Loucy (cell line): Measurements from ENCODE around the gene TTLL9.

ENCODE experiments used
- H2AFZ ChIP-seq: fragments of 200-600 bp; sonication (generic); 2 replicates; pipeline ENCODE4 v1.6.0; 2016; ENCODE audit warnings: antibody characterized with exemption, mild to moderate bottlenecking, low read length, moderate library complexity
- H3F3A ChIP-seq: fragments of 200-600 bp; 2 replicates; pipeline ENCODE4 v1.6.0; 2016; ENCODE audit warnings: antibody characterized with exemption, low read depth, mild to moderate bottlenecking
- H3K27me3 ChIP-seq: fragments of 200-600 bp; sonication (generic); 2 replicates; pipeline ENCODE4 v1.6.1; 2014; ENCODE audit warnings: low read length, mild to moderate bottlenecking; ENCODE audit not compliant: insufficient read depth, poor library complexity, severe bottlenecking
- H3K36me3 ChIP-seq: fragments of 200-600 bp; sonication (generic); 2 replicates; pipeline ENCODE4 v1.6.1; 2016; ENCODE audit warnings: low read length; ENCODE audit not compliant: insufficient read depth
- H3K4me1 ChIP-seq: fragments of 200-600 bp; sonication (generic); 2 replicates; pipeline ENCODE4 v1.5.1; 2014; ENCODE audit warnings: low read length, mild to moderate bottlenecking; ENCODE audit not compliant: insufficient read depth, poor library complexity, severe bottlenecking
- H3K4me2 ChIP-seq: fragments of 200-600 bp; sonication (generic); 2 replicates; pipeline ENCODE4 v1.6.0; 2014; ENCODE audit warnings: antibody characterized with exemption, low read length, low read depth, mild to moderate bottlenecking; ENCODE audit not compliant: poor library complexity, severe bottlenecking
- H3K4me3 ChIP-seq: fragments of 200-600 bp; sonication (generic); 2 replicates; pipeline ENCODE4 v1.5.1; 2014; ENCODE audit warnings: low read length, mild to moderate bottlenecking, mixed read lengths; ENCODE audit not compliant: poor library complexity, severe bottlenecking
- H3K79me2 ChIP-seq: fragments of 200-600 bp; sonication (generic); 2 replicates; pipeline ENCODE4 v1.6.1; 2014; ENCODE audit warnings: low read length; ENCODE audit not compliant: insufficient read depth
- H3K9ac ChIP-seq: fragments of 200-600 bp; sonication (generic); 2 replicates; pipeline ENCODE4 v1.6.0; 2014; ENCODE audit warnings: mild to moderate bottlenecking, low read depth, low read length, moderate library complexity; ENCODE audit not compliant: poor library complexity, severe bottlenecking
- H3K9me2 ChIP-seq: fragments of 200-600 bp; sonication (generic); replicated peaks from 2 replicates; pipeline ENCODE4 v1.6.1; 2016; ENCODE audit warnings: low read depth, low read length, mixed read lengths
- H3K9me3 ChIP-seq: fragments of 200-600 bp; sonication (generic); 2 replicates; pipeline ENCODE4 v1.6.1; 2014; ENCODE audit warnings: mild to moderate bottlenecking, antibody characterized with exemption, low read length, low read depth; ENCODE audit not compliant: insufficient read depth
- H4K20me1 ChIP-seq: fragments of 200-600 bp; sonication (generic); 2 replicates; pipeline ENCODE4 v1.6.0; 2014; ENCODE audit warnings: antibody characterized with exemption, low read length, mild to moderate bottlenecking; ENCODE audit not compliant: insufficient read depth, poor library complexity, severe bottlenecking
- EZH2phosphoT487 ChIP-seq: fragments of 200-600 bp; IDR thresholded peaks from 2 replicates; pipeline ENCODE4 v1.6.1; 2018; ENCODE audit warnings: antibody characterized with exemption, mild to moderate bottlenecking, moderate library complexity, borderline replicate concordance
- TF ChIP-seq, protein P1 (sequence below): fragments of 200-600 bp; sonication (generic); conservative IDR thresholded peaks from 2 replicates; pipeline ENCODE4 v1.5.1; 2014; ENCODE audit warnings: mild to moderate bottlenecking, antibody characterized with exemption, low read length

The TTLL9 gene

DNA sequence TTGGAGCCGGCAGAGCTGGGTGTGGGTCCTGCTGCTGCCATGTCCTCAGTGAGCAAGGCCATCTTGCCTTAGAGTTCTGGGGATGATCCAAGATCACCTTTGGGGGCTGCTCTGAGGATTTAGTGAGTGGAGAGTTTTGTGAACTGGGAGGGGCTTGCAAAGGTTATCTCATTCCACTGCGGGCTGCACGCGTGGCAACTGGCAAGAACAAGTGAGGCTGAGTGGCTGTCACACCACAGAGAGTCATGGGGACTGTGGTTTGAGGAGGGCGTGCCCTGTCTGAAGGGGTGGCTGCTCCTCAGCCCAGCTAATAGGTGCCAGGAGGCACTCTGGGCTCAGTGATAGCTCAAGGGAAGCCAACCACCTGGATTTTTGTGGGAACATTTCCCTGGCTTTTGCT, 37.6 kb downstream of the TTLL9 start:
- H3K27me3 ChIP-seq = no peaks in the 10 kb centered on the region
- H3K36me3 ChIP-seq = no peaks in the 10 kb centered on the region
- H3K4me3 ChIP-seq = no peak overlapping the region
- H4K20me1 ChIP-seq = no peaks in the 10 kb centered on the region
- no peak overlapping the region for H3K4me2 ChIP-seq
- H3K4me1 ChIP-seq = no peaks in the 10 kb centered on the region
- no peaks in the 10 kb centered on the region for H3F3A ChIP-seq
- no peaks in the 10 kb centered on the region for H3K9me3 ChIP-seq
- H3K9me2 ChIP-seq = no peaks in the 10 kb centered on the region
- no peaks in the 10 kb centered on the region for H3K79me2 ChIP-seq
- H3K9ac ChIP-seq = no peak overlapping the region
- TF ChIP-seq, protein P1, sequence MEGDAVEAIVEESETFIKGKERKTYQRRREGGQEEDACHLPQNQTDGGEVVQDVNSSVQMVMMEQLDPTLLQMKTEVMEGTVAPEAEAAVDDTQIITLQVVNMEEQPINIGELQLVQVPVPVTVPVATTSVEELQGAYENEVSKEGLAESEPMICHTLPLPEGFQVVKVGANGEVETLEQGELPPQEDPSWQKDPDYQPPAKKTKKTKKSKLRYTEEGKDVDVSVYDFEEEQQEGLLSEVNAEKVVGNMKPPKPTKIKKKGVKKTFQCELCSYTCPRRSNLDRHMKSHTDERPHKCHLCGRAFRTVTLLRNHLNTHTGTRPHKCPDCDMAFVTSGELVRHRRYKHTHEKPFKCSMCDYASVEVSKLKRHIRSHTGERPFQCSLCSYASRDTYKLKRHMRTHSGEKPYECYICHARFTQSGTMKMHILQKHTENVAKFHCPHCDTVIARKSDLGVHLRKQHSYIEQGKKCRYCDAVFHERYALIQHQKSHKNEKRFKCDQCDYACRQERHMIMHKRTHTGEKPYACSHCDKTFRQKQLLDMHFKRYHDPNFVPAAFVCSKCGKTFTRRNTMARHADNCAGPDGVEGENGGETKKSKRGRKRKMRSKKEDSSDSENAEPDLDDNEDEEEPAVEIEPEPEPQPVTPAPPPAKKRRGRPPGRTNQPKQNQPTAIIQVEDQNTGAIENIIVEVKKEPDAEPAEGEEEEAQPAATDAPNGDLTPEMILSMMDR = no peak
- no peak for TF ChIP-seq EZH2phosphoT487
- peak overlapping the region; percentile 36; the same call in 1 of the 2 replicates for H2AFZ ChIP-seq

DNA sequence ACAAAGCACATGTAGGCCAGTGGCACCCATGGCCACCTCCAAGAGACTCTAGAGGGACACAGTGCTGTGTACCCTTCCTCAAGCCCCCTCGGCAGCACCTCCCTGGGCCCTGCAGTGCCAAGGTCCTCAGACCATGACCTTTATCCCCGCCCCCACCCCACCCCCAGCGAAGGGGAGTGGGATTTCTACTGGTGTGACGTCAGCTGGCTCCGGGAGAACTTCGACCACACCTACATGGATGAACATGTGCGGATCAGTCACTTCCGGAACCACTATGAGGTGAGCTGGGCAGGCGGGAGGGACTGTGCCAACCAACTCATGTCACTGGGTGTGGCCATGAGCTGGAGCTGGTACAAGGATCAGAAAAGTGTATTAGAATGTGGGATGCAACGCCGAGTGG, 38.0 kb downstream of the TTLL9 start:
- H3K4me1 ChIP-seq = no peaks in the 10 kb centered on the region
- no peaks in the 10 kb centered on the region for H3F3A ChIP-seq
- no peaks in the 10 kb centered on the region for H3K27me3 ChIP-seq
- no peaks in the 10 kb centered on the region for H3K9me2 ChIP-seq
- H3K36me3 ChIP-seq = no peaks in the 10 kb centered on the region
- H4K20me1 ChIP-seq = no peaks in the 10 kb centered on the region
- H3K4me2 ChIP-seq = no peak overlapping the region
- no peak overlapping the region for H2AFZ ChIP-seq
- H3K79me2 ChIP-seq = no peaks in the 10 kb centered on the region
- H3K9ac ChIP-seq = no peak overlapping the region
- TF ChIP-seq, protein P1 = no peak
- no peak for TF ChIP-seq EZH2phosphoT487
- H3K9me3 ChIP-seq = no peaks in the 10 kb centered on the region
- H3K4me3 ChIP-seq = no peak overlapping the region

DNA sequence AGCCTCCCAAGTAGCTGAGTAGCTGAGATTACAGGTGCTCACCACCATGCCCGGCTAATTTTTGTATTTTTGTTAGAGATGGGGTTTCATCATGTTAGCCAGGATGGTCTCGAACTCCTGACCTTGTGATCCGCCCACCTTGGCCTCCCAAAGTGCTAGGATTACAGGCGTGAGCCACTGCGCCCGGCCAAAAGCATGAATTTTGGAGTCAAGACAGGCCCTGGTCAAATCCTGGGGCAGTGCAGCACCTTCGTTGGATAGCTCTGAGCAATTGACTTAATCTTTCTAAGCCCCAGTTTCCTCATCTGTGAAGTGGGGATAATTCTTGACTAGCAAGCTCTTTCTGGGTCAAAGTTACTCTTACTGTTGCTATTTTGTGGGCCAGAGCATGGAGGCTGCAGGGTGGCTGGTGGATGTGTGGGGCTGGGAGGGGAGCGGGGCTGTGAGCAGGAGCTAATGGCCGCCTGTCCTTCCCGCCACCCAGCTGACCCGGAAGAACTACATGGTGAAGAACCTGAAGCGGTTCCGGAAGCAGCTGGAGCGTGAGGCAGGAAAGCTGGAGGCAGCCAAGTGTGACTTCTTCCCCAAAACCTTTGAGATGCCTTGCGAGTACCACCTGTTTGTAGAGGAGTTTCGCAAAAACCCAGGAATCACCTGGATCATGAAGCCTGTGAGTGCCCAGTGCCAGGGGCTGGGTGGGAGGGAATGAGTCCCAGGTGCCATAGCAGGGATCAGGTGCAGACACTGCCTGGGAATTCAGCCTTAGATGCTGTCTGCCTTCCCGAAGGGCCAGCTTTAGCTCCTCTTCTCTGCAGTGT, 39.0 kb downstream of the TTLL9 start:
- Histone ChIP-seq H2AFZ (no peak overlapping the region), H3K79me2 (no peaks in the 10 kb centered on the region), H3K36me3 (no peaks in the 10 kb centered on the region), H3K9me2 (no peaks in the 10 kb centered on the region), H4K20me1 (no peaks in the 10 kb centered on the region), H3K9me3 (no peaks in the 10 kb centered on the region), H3K9ac (no peak overlapping the region), H3K4me3 (no peak overlapping the region), H3F3A (no peaks in the 10 kb centered on the region), H3K4me2 (no peak overlapping the region), H3K4me1 (no peaks in the 10 kb centered on the region), H3K27me3 (no peaks in the 10 kb centered on the region)
- TF ChIP-seq EZH2phosphoT487 = no peak
- TF ChIP-seq, protein P1 = no peak
